Measurements from ENCODE around the gene JUP. TPM values are rescaled to one million over a fixed set of nuclear protein-coding genes. Genes with fewer than 3 reads are reported as not detected.

JUP gene
- total and polyA plus RNA-seq, 2 of the 13 experiments (the other 11 are each of a cell fraction or from before 2014, with no cell fraction given), result 12.1 to 20.6 TPM

DNA sequence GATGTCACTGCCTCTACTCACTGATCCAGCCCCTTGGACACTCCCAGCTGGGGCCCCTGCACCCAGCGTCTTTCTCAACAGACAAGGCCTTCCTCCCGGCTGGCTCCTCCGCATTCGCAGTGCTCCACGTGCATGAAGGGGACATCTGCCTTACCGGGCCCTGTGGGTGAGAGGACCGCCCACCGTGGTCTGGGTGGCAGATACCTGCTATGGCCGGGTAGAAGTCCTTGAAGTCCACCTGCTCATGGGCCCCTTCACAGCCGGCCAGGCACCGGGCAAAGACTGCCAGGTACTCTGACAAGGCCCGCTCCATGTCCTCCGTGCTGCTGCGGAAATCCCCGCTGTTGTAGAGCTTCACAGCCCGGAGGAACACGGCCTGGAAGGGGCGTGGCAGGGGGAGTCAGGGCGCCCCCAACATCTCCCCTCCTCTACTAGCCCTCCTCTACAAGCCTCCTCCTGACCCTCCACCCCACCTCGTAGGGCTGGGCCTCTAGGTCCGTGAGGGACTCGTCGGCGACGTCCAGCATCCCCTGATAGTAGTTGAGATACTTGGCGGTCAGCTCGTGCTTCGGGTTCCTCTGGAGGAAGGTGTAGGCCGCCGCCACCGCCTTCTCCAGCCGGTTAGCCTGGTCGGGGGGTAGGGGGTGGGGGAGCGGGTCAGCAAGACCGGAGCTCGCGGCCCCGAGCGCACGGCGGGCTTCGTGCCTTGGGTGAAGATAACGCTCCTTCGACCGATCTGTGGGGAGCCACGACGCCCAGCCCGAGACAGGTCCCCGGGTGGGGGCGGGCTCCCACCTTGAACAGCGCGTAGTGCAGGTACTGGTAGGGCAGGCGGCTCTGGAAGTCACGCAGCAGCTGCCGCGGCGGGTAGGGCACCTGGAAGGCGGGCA, 24.4 kb upstream of the JUP start (continued):
- TF ChIP-seq ZFY (CRISPR knock-in tag; IDR thresholded peaks at IDR 0.05) (no peak), SYNCRIP (IDR thresholded peaks at IDR 0.05; ENCODE audit: insufficient read depth, low read depth, low read length) (no peak), JDP2 (CRISPR knock-in tag; IDR thresholded peaks at IDR 0.05; ENCODE audit: borderline replicate concordance) (no peak), ZNF678 (CRISPR knock-in tag; IDR thresholded peaks at IDR 0.05) (no peak), FOXK1 (CRISPR knock-in tag; IDR thresholded peaks at IDR 0.05; ENCODE audit: borderline replicate concordance, low read depth) (no peak), ZMYM3 (CRISPR knock-in tag; IDR thresholded peaks at IDR 0.05) (0 out of 2 replicates have a peak, but pooled peaks have one; percentile 6), ZKSCAN1 (IDR thresholded peaks at IDR 0.05; ENCODE audit: low read length) (no peak), ZNF205 (CRISPR knock-in tag; IDR thresholded peaks at IDR 0.05) (peak; percentile 1; the same call in 1 of the 2 replicates), NR2F6 (IDR thresholded peaks at IDR 0.05) (no peak), NR2F6 (CRISPR knock-in tag; IDR thresholded peaks at IDR 0.05) (0 out of 2 replicates have a peak, but pooled peaks have one; percentile 3), MEIS2 (CRISPR knock-in tag; IDR thresholded peaks at IDR 0.05) (no peak), KDM2A (CRISPR knock-in tag; IDR thresholded peaks at IDR 0.05; ENCODE audit: borderline replicate concordance, low read depth) (peak; percentile 4), ZNF782 (CRISPR knock-in tag; IDR thresholded peaks at IDR 0.05; ENCODE audit: borderline replicate concordance) (no peak), MTF2 (CRISPR knock-in tag; IDR thresholded peaks at IDR 0.05; ENCODE audit: borderline replicate concordance) (no peak), ZNF556 (CRISPR knock-in tag; IDR thresholded peaks at IDR 0.05; ENCODE audit: borderline replicate concordance) (no peak), ZNF451 (CRISPR knock-in tag; IDR thresholded peaks at IDR 0.05) (no peak)
- TF ChIP-seq, protein P1, sequence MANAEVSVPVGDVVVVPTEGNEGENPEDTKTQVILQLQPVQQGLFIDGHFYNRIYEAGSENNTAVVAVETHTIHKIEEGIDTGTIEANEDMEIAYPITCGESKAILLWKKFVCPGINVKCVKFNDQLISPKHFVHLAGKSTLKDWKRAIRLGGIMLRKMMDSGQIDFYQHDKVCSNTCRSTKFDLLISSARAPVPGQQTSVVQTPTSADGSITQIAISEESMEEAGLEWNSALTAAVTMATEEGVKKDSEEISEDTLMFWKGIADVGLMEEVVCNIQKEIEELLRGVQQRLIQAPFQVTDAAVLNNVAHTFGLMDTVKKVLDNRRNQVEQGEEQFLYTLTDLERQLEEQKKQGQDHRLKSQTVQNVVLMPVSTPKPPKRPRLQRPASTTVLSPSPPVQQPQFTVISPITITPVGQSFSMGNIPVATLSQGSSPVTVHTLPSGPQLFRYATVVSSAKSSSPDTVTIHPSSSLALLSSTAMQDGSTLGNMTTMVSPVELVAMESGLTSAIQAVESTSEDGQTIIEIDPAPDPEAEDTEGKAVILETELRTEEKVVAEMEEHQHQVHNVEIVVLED (CRISPR knock-in tag; IDR thresholded peaks at IDR 0.05; ENCODE audit: borderline replicate concordance), result no peak
- TF ChIP-seq, protein P2, sequence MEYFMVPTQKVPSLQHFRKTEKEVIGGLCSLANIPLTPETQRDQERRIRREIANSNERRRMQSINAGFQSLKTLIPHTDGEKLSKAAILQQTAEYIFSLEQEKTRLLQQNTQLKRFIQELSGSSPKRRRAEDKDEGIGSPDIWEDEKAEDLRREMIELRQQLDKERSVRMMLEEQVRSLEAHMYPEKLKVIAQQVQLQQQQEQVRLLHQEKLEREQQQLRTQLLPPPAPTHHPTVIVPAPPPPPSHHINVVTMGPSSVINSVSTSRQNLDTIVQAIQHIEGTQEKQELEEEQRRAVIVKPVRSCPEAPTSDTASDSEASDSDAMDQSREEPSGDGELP (IDR thresholded peaks at IDR 0.05; ENCODE audit: borderline replicate concordance, low read depth), result no peak
- TF ChIP-seq, protein P3, sequence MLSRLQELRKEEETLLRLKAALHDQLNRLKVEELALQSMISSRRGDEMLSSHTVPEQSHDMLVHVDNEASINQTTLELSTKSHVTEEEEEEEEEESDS (CRISPR knock-in tag; IDR thresholded peaks at IDR 0.05; ENCODE audit: borderline replicate concordance), result no peak
- TF ChIP-seq, protein P4, sequence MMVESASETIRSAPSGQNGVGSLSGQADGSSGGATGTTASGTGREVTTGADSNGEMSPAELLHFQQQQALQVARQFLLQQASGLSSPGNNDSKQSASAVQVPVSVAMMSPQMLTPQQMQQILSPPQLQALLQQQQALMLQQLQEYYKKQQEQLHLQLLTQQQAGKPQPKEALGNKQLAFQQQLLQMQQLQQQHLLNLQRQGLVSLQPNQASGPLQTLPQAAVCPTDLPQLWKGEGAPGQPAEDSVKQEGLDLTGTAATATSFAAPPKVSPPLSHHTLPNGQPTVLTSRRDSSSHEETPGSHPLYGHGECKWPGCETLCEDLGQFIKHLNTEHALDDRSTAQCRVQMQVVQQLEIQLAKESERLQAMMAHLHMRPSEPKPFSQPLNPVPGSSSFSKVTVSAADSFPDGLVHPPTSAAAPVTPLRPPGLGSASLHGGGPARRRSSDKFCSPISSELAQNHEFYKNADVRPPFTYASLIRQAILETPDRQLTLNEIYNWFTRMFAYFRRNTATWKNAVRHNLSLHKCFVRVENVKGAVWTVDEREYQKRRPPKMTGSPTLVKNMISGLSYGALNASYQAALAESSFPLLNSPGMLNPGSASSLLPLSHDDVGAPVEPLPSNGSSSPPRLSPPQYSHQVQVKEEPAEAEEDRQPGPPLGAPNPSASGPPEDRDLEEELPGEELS (CRISPR knock-in tag; IDR thresholded peaks at IDR 0.05), result no peak
- TF ChIP-seq, protein P5, sequence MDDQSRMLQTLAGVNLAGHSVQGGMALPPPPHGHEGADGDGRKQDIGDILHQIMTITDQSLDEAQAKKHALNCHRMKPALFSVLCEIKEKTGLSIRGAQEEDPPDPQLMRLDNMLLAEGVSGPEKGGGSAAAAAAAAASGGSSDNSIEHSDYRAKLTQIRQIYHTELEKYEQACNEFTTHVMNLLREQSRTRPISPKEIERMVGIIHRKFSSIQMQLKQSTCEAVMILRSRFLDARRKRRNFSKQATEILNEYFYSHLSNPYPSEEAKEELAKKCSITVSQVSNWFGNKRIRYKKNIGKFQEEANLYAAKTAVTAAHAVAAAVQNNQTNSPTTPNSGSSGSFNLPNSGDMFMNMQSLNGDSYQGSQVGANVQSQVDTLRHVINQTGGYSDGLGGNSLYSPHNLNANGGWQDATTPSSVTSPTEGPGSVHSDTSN (CRISPR knock-in tag; IDR thresholded peaks at IDR 0.05; ENCODE audit: borderline replicate concordance), result no peak
